Heart left ventricle (tissue), 13 donors: ENCODE data around the gene SERP2.

Experiments used
- POLR2A ChIP-seq, 2 donors: fragments of 450-650 bp; IDR thresholded peaks; one replicate each; pipeline ENCODE4 v1.6.1; 2017; ENCODE audit warnings: antibody characterized with exemption in 2 of 2, mild to moderate bottlenecking in 2 of 2, moderate library complexity in 2 of 2
- TF ChIP-seq, protein P1 (sequence below), 12 donors: fragments of 200-600 bp; sonication (generic) in 4 of 12; IDR thresholded peaks; one replicate each; pipeline versions ENCODE4 v1.5.0 to v1.8.0; 2018 to 2022; ENCODE audit warnings: antibody characterized with exemption in 12 of 12, mild to moderate bottlenecking in 5 of 12
- donor health status: ischemic (EF 13 %, LVEDD 7.1; RV severe dilation, severe dysfunction).
- donor health status: DM: no; HTN: yes; CAD: no.
- donor health status: DM: no; HTN: no; CAD: no.
- donor health status: ischemic (EF 25% LVEDD 6.9; RV normal size, moderate dysfunction).
- donor health status: ischemic (EF 25% LVEDD 5.7; RV mildly dilated, moderate dysfunction).
- donor health status: ischemic (EF 35%, LVEDD 5.7; RV mildly dilated, moderate dysfunction).
- donor health status: nonischemic (EF 11% LVEDD 7.7; RV severe dilation, severe dysfunction).
- donor health status: DM: yes; HTN: yes; CAD: no.
- donor health status: PGD.
- donor health status: ischemic (EF 29% LVEDD 5.4; RV normal size, mild dysfunction).
- donor health status: nonischemic (EF 23%, LVEDD 6.1; RV moderate dilation, normal function).

DNA sequence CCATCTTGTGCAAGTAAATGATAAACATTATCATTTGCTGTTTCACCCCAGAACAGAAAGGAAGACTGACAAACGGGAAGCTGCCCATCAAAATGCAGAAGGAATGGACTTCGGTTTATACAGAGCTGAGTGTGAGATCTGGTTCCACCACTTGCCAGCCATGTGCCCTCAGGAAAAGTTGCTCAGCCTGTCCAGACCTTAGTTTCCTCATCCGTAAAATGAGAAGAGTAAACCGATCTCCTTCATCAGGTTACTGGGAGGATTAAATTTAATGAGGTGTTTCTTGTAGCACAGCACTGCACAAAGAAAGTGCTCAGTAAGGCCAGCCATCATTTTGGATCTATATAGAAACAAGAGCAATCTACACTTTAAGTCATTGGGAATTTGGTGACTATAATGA lies 36.7 kb upstream of the SERP2 start:
- TF ChIP-seq, protein P1, sequence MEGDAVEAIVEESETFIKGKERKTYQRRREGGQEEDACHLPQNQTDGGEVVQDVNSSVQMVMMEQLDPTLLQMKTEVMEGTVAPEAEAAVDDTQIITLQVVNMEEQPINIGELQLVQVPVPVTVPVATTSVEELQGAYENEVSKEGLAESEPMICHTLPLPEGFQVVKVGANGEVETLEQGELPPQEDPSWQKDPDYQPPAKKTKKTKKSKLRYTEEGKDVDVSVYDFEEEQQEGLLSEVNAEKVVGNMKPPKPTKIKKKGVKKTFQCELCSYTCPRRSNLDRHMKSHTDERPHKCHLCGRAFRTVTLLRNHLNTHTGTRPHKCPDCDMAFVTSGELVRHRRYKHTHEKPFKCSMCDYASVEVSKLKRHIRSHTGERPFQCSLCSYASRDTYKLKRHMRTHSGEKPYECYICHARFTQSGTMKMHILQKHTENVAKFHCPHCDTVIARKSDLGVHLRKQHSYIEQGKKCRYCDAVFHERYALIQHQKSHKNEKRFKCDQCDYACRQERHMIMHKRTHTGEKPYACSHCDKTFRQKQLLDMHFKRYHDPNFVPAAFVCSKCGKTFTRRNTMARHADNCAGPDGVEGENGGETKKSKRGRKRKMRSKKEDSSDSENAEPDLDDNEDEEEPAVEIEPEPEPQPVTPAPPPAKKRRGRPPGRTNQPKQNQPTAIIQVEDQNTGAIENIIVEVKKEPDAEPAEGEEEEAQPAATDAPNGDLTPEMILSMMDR (IDR thresholded peaks at IDR 0.05): no peak
- no peak for TF ChIP-seq POLR2A (IDR thresholded peaks at IDR 0.05)
